ENCODE measurements around the gene PVALEF. TPM values are rescaled to one million over a fixed set of nuclear protein-coding genes. Genes with fewer than 3 reads are reported as not detected.

Gene PVALEF
- total RNA-seq, 4 donors from 2014 or later: not detected

GRCh38 chr17:81179220-81179619, 13.9 kb downstream of the PVALEF start:
- Histone ChIP-seq H3K4me1 (no peaks in the 10 kb centered on the region), H3K9me3 (no peaks in the 10 kb centered on the region), H3K27me3 (no peaks in the 10 kb centered on the region), H3K27ac (no peak overlapping the region), H3K36me3 (no peaks in the 10 kb centered on the region), H3K4me3 (no peak overlapping the region)
- intact Hi-C loops (cut with DNase I; ENCODE audit: low total_unique reads): no loop called here
- TF ChIP-seq POLR2A (IDR thresholded peaks at IDR 0.05): no peak
- TF ChIP-seq CTCF (IDR thresholded peaks at IDR 0.05): no peak
- no peak for DNase-seq

GRCh38 chr17:81179861-81180260, 14.6 kb downstream of the PVALEF start:
- no peak for DNase-seq
- Histone ChIP-seq H3K9me3 (no peaks in the 10 kb centered on the region), H3K27ac (no peak overlapping the region), H3K36me3 (no peaks in the 10 kb centered on the region), H3K27me3 (no peaks in the 10 kb centered on the region), H3K4me1 (no peaks in the 10 kb centered on the region), H3K4me3 (no peak overlapping the region)
- TF ChIP-seq CTCF (IDR thresholded peaks at IDR 0.05) (no peak), POLR2A (IDR thresholded peaks at IDR 0.05) (no peak)
- intact Hi-C loops (cut with DNase I; ENCODE audit: low total_unique reads): no loop called here

GRCh38 chr17:81180836-81181810, 15.8 kb downstream of the PVALEF start:
- Histone ChIP-seq H3K36me3 (no peaks in the 10 kb centered on the region), H3K27me3 (no peaks in the 10 kb centered on the region), H3K4me1 (no peaks in the 10 kb centered on the region), H3K4me3 (no peak overlapping the region), H3K9me3 (no peaks in the 10 kb centered on the region), H3K27ac (no peak overlapping the region)
- DNase-seq: no peak
- TF ChIP-seq CTCF (IDR thresholded peaks at IDR 0.05) (no peak), POLR2A (IDR thresholded peaks at IDR 0.05) (no peak)
- intact Hi-C loops (cut with DNase I; ENCODE audit: low total_unique reads): no loop called here

GRCh38 chr17:81181811-81182185, 16.5 kb downstream of the PVALEF start:
- H3K4me1 ChIP-seq: no peaks in the 10 kb centered on the region
- no peaks in the 10 kb centered on the region for H3K27me3 ChIP-seq
- DNase-seq: no peak
- H3K36me3 ChIP-seq: no peaks in the 10 kb centered on the region
- H3K4me3 ChIP-seq: no peak overlapping the region
- intact Hi-C loops (cut with DNase I; ENCODE audit: low total_unique reads): no loop called here
- no peak for TF ChIP-seq CTCF (IDR thresholded peaks at IDR 0.05)
- TF ChIP-seq POLR2A (IDR thresholded peaks at IDR 0.05): no peak
- H3K27ac ChIP-seq: no peak overlapping the region
- H3K9me3 ChIP-seq: no peaks in the 10 kb centered on the region

- TF ChIP-seq POLR2A (IDR thresholded peaks at IDR 0.05) (no peak), CTCF (IDR thresholded peaks at IDR 0.05) (no peak)
- Histone ChIP-seq H3K4me3 (no peak overlapping the region), H3K4me1 (no peaks in the 10 kb centered on the region), H3K9me3 (no peaks in the 10 kb centered on the region), H3K27ac (no peak overlapping the region), H3K36me3 (no peaks in the 10 kb centered on the region), H3K27me3 (no peaks in the 10 kb centered on the region)
- DNase-seq: no peak
- intact Hi-C loops (cut with DNase I; ENCODE audit: low total_unique reads): no loop called here
Observed at GRCh38 chr17:81182596-81182995, 17.3 kb downstream of the PVALEF start.

All from uterus (tissue), 4 donors.